ENCODE data around the gene PTH2R. TPM values are rescaled to one million over a fixed set of nuclear protein-coding genes. Genes with fewer than 3 reads are reported as not detected.

The PTH2R gene
- total and polyA plus RNA-seq, 2 experiments from 2014 or later: 0.18 to 0.38 TPM

- TF ChIP-seq ZNF462 (CRISPR knock-in tag; IDR thresholded peaks at IDR 0.05) (no peak), EZH2 (IDR thresholded peaks at IDR 0.05; ENCODE audit: low read depth, unreplicated experiment) (no peak), ZNF331 (CRISPR knock-in tag; IDR thresholded peaks at IDR 0.05; ENCODE audit: low read depth) (no peak), CREB1 (CRISPR knock-in tag; IDR thresholded peaks at IDR 0.05; ENCODE audit: low read depth) (no peak)
These were observed 45.5 kb upstream of the PTH2R start (continued) for GRCh38 chr2:208361077-208361441.

GRCh38 chr2:208363485-208363884, 43.1 kb upstream of the PTH2R start:
- Histone ChIP-seq H3F3A (replicated peaks; ENCODE audit: low read depth) (no peaks in the 10 kb centered on the region), H3K79me2 (replicated peaks; ENCODE audit: insufficient read depth) (no peaks in the 10 kb centered on the region), H3K36me3 (ENCODE audit: insufficient read depth) (no peaks in the 10 kb centered on the region), H4K20me1 (replicated peaks; ENCODE audit: insufficient read depth) (no peaks in the 10 kb centered on the region), H3K27me3 (ENCODE audit: insufficient read depth) (no peaks in the 10 kb centered on the region), H3K4me1 (ENCODE audit: insufficient read depth) (peaks cover 9% of the 10 kb centered on the region; the same call in 1 of the 2 replicates), H3K4me2 (no peak overlapping the region), H3K9me2 (ENCODE audit: insufficient read depth) (peaks cover 8% of the 10 kb centered on the region; the same call in 1 of the 2 replicates), H3K4me3 (no peak overlapping the region), H3K27ac (ENCODE audit: low read depth) (no peak overlapping the region), H2AFZ (no peak overlapping the region)
- no peak for ATAC-seq
- Mint-ChIP-seq H3K36me3 (ENCODE audit: low read depth) (peaks cover 19% of the 10 kb centered on the region), H3K4me3 (no peak overlapping the region), H3K27me3 (ENCODE audit: insufficient read depth, low read depth, poor library complexity) (peaks cover 5% of the 10 kb centered on the region), H3K4me1 (peaks cover 9% of the 10 kb centered on the region), H3K9me3 (peaks cover 21% of the 10 kb centered on the region; the same call in 2 of the 3 replicates), H3K27ac (no peak overlapping the region)
- no peak for TF ChIP-seq EZH2phosphoT487 (IDR thresholded peaks at IDR 0.05; ENCODE audit: unreplicated experiment)
- TF ChIP-seq REST (IDR thresholded peaks at IDR 0.05; ENCODE audit: unreplicated experiment): no peak
- no peak for TF ChIP-seq NANOG (IDR thresholded peaks at IDR 0.05; ENCODE audit: borderline replicate concordance)
- no peak for TF ChIP-seq STAT1 (IDR thresholded peaks at IDR 0.05; ENCODE audit: unreplicated experiment)
- no peak for TF ChIP-seq ZNF331 (CRISPR knock-in tag; IDR thresholded peaks at IDR 0.05; ENCODE audit: low read depth)
- no peak for TF ChIP-seq ZNF114 (CRISPR knock-in tag; IDR thresholded peaks at IDR 0.05)
- no peak for TF ChIP-seq POLR2AphosphoS5 (IDR thresholded peaks at IDR 0.05; ENCODE audit: low read depth)
- TF ChIP-seq CREB1 (CRISPR knock-in tag; IDR thresholded peaks at IDR 0.05; ENCODE audit: low read depth): no peak
- DNase-seq (ENCODE audit: low spot score): no peak

All from GM23338 (cell line).